Measurements from ENCODE around the gene RAET1G.
A peak's percentile ranks its signal among the peaks of the same experiment; 100 is the strongest.
"Not testable (repeated sequence)": the region's sequence is repeated elsewhere in the genome, so short reads cannot be mapped to it uniquely, and the experiment has no call there.

Gene RAET1G

GRCh38 chr6:149922642-149923326, at the start of gene RAET1G:
Gene RAET1G, minus strand, starts transcription at chr6:149923121. Its CDS starts 111 bp downstream, at chr6:149923010.
- peak; percentile 21 to 48 for DNase-seq

- no peak for DNase-seq
These were observed 46.7 kb upstream of the RAET1G start for GRCh38 chr6:149969635-149970034.

GRCh38 chr6:149968909-149969308, 46.0 kb upstream of the RAET1G start:
- not testable (repeated sequence) for DNase-seq

GRCh38 chr6:149967999-149968398, 45.1 kb upstream of the RAET1G start:
- not testable (repeated sequence) for DNase-seq

- DNase-seq = no peak
These were observed 44.7 kb upstream of the RAET1G start for GRCh38 chr6:149967591-149967990.

- DNase-seq = not testable (repeated sequence)
These were observed 43.4 kb upstream of the RAET1G start for GRCh38 chr6:149966319-149966718.

GRCh38 chr6:149965194-149966020, 42.5 kb upstream of the RAET1G start:
- DNase-seq = no peak

GRCh38 chr6:149964308-149965193, 41.6 kb upstream of the RAET1G start:
- no peak for DNase-seq

GRCh38 chr6:149963462-149964307, 40.8 kb upstream of the RAET1G start, which contains the start of gene ULBP1:
Gene ULBP1, plus strand, starts transcription at chr6:149963943. Its CDS starts 107 bp downstream, at chr6:149964050.
- DNase-seq = peak; percentile 81 to 84

- peak; percentile 33 to 59 for DNase-seq
These were observed 40.2 kb upstream of the RAET1G start for GRCh38 chr6:149963212-149963461.

- no peak for DNase-seq
These were observed 39.7 kb upstream of the RAET1G start for GRCh38 chr6:149962461-149963211.

- no peak for DNase-seq
These were observed 39.0 kb upstream of the RAET1G start for GRCh38 chr6:149961728-149962425.

- DNase-seq = no peak
These were observed 37.6 kb upstream of the RAET1G start for GRCh38 chr6:149960488-149960887.

- not testable (repeated sequence) for DNase-seq
These were observed 36.9 kb upstream of the RAET1G start for GRCh38 chr6:149959806-149960205.

- DNase-seq = not testable (repeated sequence)
These were observed 35.2 kb upstream of the RAET1G start for GRCh38 chr6:149958124-149958523.

- not testable (repeated sequence) for DNase-seq
These were observed 32.9 kb upstream of the RAET1G start for GRCh38 chr6:149955654-149956317.

- DNase-seq = not testable (repeated sequence)
These were observed 32.2 kb upstream of the RAET1G start for GRCh38 chr6:149954984-149955653.

- not testable (repeated sequence) for DNase-seq
These were observed 31.5 kb upstream of the RAET1G start for GRCh38 chr6:149954328-149954983.

GRCh38 chr6:149953934-149954327, 31.0 kb upstream of the RAET1G start:
- DNase-seq = not testable (repeated sequence)

Measured in NCI-H2081 (cell line).